Measurements from ENCODE around the gene VWA8.
A peak's percentile ranks its signal among the peaks of the same experiment; 100 is the strongest.

Gene VWA8

GRCh38 chr13:41960637-41961465 lies at the start of gene VWA8:
TSS of gene VWA8 (minus strand) at chr13:41961109. CDS start at chr13:41961015, 94 bp downstream.
- Histone ChIP-seq H3K9me3 (ENCODE audit: control insufficient read depth in 1 of 2, low read length in 2 of 2) (no peaks in the 10 kb centered on the region), H3K36me3 (ENCODE audit: control insufficient read depth in 1 of 2, insufficient read depth in 2 of 2, low read length in 2 of 2) (no peaks in the 10 kb centered on the region), H3K27me3 (ENCODE audit: control insufficient read depth in 1 of 2, insufficient read depth in 2 of 2, low read length in 2 of 2) (no peaks in the 10 kb centered on the region), H3K4me1 (ENCODE audit: control insufficient read depth in 1 of 2, insufficient read depth in 2 of 2, low read length in 2 of 2) (peaks cover 12 to 13% of the 10 kb centered on the region in 2 donors), H3K27ac (ENCODE audit: low read depth, low read length) (peak within 1 kb of the TSS; percentile 39), H3K9ac (ENCODE audit: low read depth in 1 of 2, low read length in 2 of 2) (peak within 1 kb of the TSS; percentile 70 to 73), H3K4me3 (ENCODE audit: low read depth in 1 of 2, low read length in 2 of 2) (peak within 1 kb of the TSS; percentile 76 to 83)

GRCh38 chr13:42009057-42009456 lies 48.1 kb upstream of the VWA8 start:
- no peak overlapping the region for H3K4me3 ChIP-seq (ENCODE audit: low read depth in 1 of 2, low read length in 2 of 2)
- no peak overlapping the region for H3K9ac ChIP-seq (ENCODE audit: low read depth in 1 of 2, low read length in 2 of 2)

GRCh38 chr13:42007844-42008243 lies 46.9 kb upstream of the VWA8 start:
- no peaks in the 10 kb centered on the region for H3K4me1 ChIP-seq (ENCODE audit: control insufficient read depth in 1 of 2, insufficient read depth in 2 of 2, low read length in 2 of 2)
- no peaks in the 10 kb centered on the region for H3K9me3 ChIP-seq (ENCODE audit: control insufficient read depth in 1 of 2, low read length in 2 of 2)
- H3K36me3 ChIP-seq (ENCODE audit: control insufficient read depth in 1 of 2, insufficient read depth in 2 of 2, low read length in 2 of 2): no peaks in the 10 kb centered on the region
- H3K9ac ChIP-seq (ENCODE audit: low read depth in 1 of 2, low read length in 2 of 2): no peak overlapping the region
- no peaks in the 10 kb centered on the region for H3K27me3 ChIP-seq (ENCODE audit: control insufficient read depth in 1 of 2, insufficient read depth in 2 of 2, low read length in 2 of 2)
- H3K27ac ChIP-seq (ENCODE audit: low read depth, low read length): no peak overlapping the region
- no peak overlapping the region for H3K4me3 ChIP-seq (ENCODE audit: low read depth in 1 of 2, low read length in 2 of 2)

More at GRCh38 chr13:42009057-42009456, 48.1 kb upstream of the VWA8 start:
- Histone ChIP-seq H3K36me3 (ENCODE audit: control insufficient read depth in 1 of 2, insufficient read depth in 2 of 2, low read length in 2 of 2) (no peaks in the 10 kb centered on the region), H3K9me3 (ENCODE audit: control insufficient read depth in 1 of 2, low read length in 2 of 2) (no peaks in the 10 kb centered on the region), H3K27me3 (ENCODE audit: control insufficient read depth in 1 of 2, insufficient read depth in 2 of 2, low read length in 2 of 2) (no peaks in the 10 kb centered on the region), H3K27ac (ENCODE audit: low read depth, low read length) (no peak overlapping the region), H3K4me1 (ENCODE audit: control insufficient read depth in 1 of 2, insufficient read depth in 2 of 2, low read length in 2 of 2) (no peaks in the 10 kb centered on the region)

- no peak overlapping the region for H3K4me3 ChIP-seq (ENCODE audit: low read depth in 1 of 2, low read length in 2 of 2)
- H3K27ac ChIP-seq (ENCODE audit: low read depth, low read length): no peak overlapping the region
- no peak overlapping the region for H3K9ac ChIP-seq (ENCODE audit: low read depth in 1 of 2, low read length in 2 of 2)
- no peaks in the 10 kb centered on the region for H3K4me1 ChIP-seq (ENCODE audit: control insufficient read depth in 1 of 2, insufficient read depth in 2 of 2, low read length in 2 of 2)
- H3K27me3 ChIP-seq (ENCODE audit: control insufficient read depth in 1 of 2, insufficient read depth in 2 of 2, low read length in 2 of 2): no peaks in the 10 kb centered on the region
- H3K36me3 ChIP-seq (ENCODE audit: control insufficient read depth in 1 of 2, insufficient read depth in 2 of 2, low read length in 2 of 2): no peaks in the 10 kb centered on the region
- H3K9me3 ChIP-seq (ENCODE audit: control insufficient read depth in 1 of 2, low read length in 2 of 2): no peaks in the 10 kb centered on the region
Observed at GRCh38 chr13:42002066-42002465, 41.2 kb upstream of the VWA8 start.

- no peaks in the 10 kb centered on the region for H3K36me3 ChIP-seq (ENCODE audit: control insufficient read depth in 1 of 2, insufficient read depth in 2 of 2, low read length in 2 of 2)
- no peaks in the 10 kb centered on the region for H3K4me1 ChIP-seq (ENCODE audit: control insufficient read depth in 1 of 2, insufficient read depth in 2 of 2, low read length in 2 of 2)
- H3K27ac ChIP-seq (ENCODE audit: low read depth, low read length): no peak overlapping the region
- H3K4me3 ChIP-seq (ENCODE audit: low read depth in 1 of 2, low read length in 2 of 2): no peak overlapping the region
- H3K9ac ChIP-seq (ENCODE audit: low read depth in 1 of 2, low read length in 2 of 2): no peak overlapping the region
- H3K27me3 ChIP-seq (ENCODE audit: control insufficient read depth in 1 of 2, insufficient read depth in 2 of 2, low read length in 2 of 2): no peaks in the 10 kb centered on the region
- no peaks in the 10 kb centered on the region for H3K9me3 ChIP-seq (ENCODE audit: control insufficient read depth in 1 of 2, low read length in 2 of 2)
Observed at GRCh38 chr13:42001580-42001979, 40.7 kb upstream of the VWA8 start.

- Histone ChIP-seq H3K36me3 (ENCODE audit: control insufficient read depth in 1 of 2, insufficient read depth in 2 of 2, low read length in 2 of 2) (no peaks in the 10 kb centered on the region), H3K4me3 (ENCODE audit: low read depth in 1 of 2, low read length in 2 of 2) (no peak overlapping the region), H3K27me3 (ENCODE audit: control insufficient read depth in 1 of 2, insufficient read depth in 2 of 2, low read length in 2 of 2) (no peaks in the 10 kb centered on the region), H3K9ac (ENCODE audit: low read depth in 1 of 2, low read length in 2 of 2) (no peak overlapping the region), H3K9me3 (ENCODE audit: control insufficient read depth in 1 of 2, low read length in 2 of 2) (no peaks in the 10 kb centered on the region), H3K27ac (ENCODE audit: low read depth, low read length) (no peak overlapping the region), H3K4me1 (ENCODE audit: control insufficient read depth in 1 of 2, insufficient read depth in 2 of 2, low read length in 2 of 2) (no peaks in the 10 kb centered on the region)
Observed at GRCh38 chr13:42000846-42001245, 39.9 kb upstream of the VWA8 start.

- Histone ChIP-seq H3K4me3 (ENCODE audit: low read depth in 1 of 2, low read length in 2 of 2) (no peak overlapping the region), H3K27me3 (ENCODE audit: control insufficient read depth in 1 of 2, insufficient read depth in 2 of 2, low read length in 2 of 2) (no peaks in the 10 kb centered on the region), H3K9ac (ENCODE audit: low read depth in 1 of 2, low read length in 2 of 2) (no peak overlapping the region), H3K36me3 (ENCODE audit: control insufficient read depth in 1 of 2, insufficient read depth in 2 of 2, low read length in 2 of 2) (no peaks in the 10 kb centered on the region), H3K27ac (ENCODE audit: low read depth, low read length) (no peak overlapping the region), H3K4me1 (ENCODE audit: control insufficient read depth in 1 of 2, insufficient read depth in 2 of 2, low read length in 2 of 2) (no peaks in the 10 kb centered on the region), H3K9me3 (ENCODE audit: control insufficient read depth in 1 of 2, low read length in 2 of 2) (no peaks in the 10 kb centered on the region)
Observed at GRCh38 chr13:41997396-41997795, 36.5 kb upstream of the VWA8 start.

- no peak overlapping the region for H3K9ac ChIP-seq (ENCODE audit: low read depth in 1 of 2, low read length in 2 of 2)
- no peaks in the 10 kb centered on the region for H3K4me1 ChIP-seq (ENCODE audit: control insufficient read depth in 1 of 2, insufficient read depth in 2 of 2, low read length in 2 of 2)
- H3K9me3 ChIP-seq (ENCODE audit: control insufficient read depth in 1 of 2, low read length in 2 of 2): no peaks in the 10 kb centered on the region
- H3K27me3 ChIP-seq (ENCODE audit: control insufficient read depth in 1 of 2, insufficient read depth in 2 of 2, low read length in 2 of 2): no peaks in the 10 kb centered on the region
- H3K36me3 ChIP-seq (ENCODE audit: control insufficient read depth in 1 of 2, insufficient read depth in 2 of 2, low read length in 2 of 2): no peaks in the 10 kb centered on the region
- no peak overlapping the region for H3K27ac ChIP-seq (ENCODE audit: low read depth, low read length)
- no peak overlapping the region for H3K4me3 ChIP-seq (ENCODE audit: low read depth in 1 of 2, low read length in 2 of 2)
Observed at GRCh38 chr13:41995946-41996345, 35.0 kb upstream of the VWA8 start.

- Histone ChIP-seq H3K36me3 (ENCODE audit: control insufficient read depth in 1 of 2, insufficient read depth in 2 of 2, low read length in 2 of 2) (no peaks in the 10 kb centered on the region), H3K4me1 (ENCODE audit: control insufficient read depth in 1 of 2, insufficient read depth in 2 of 2, low read length in 2 of 2) (no peaks in the 10 kb centered on the region), H3K9me3 (ENCODE audit: control insufficient read depth in 1 of 2, low read length in 2 of 2) (no peaks in the 10 kb centered on the region), H3K27ac (ENCODE audit: low read depth, low read length) (no peak overlapping the region), H3K4me3 (ENCODE audit: low read depth in 1 of 2, low read length in 2 of 2) (no peak overlapping the region), H3K9ac (ENCODE audit: low read depth in 1 of 2, low read length in 2 of 2) (no peak overlapping the region), H3K27me3 (ENCODE audit: control insufficient read depth in 1 of 2, insufficient read depth in 2 of 2, low read length in 2 of 2) (no peaks in the 10 kb centered on the region)
Observed at GRCh38 chr13:41995336-41995735, 34.4 kb upstream of the VWA8 start.

GRCh38 chr13:41994696-41995095 lies 33.8 kb upstream of the VWA8 start:
- no peak overlapping the region for H3K4me3 ChIP-seq (ENCODE audit: low read depth in 1 of 2, low read length in 2 of 2)
- no peaks in the 10 kb centered on the region for H3K36me3 ChIP-seq (ENCODE audit: control insufficient read depth in 1 of 2, insufficient read depth in 2 of 2, low read length in 2 of 2)
- no peak overlapping the region for H3K27ac ChIP-seq (ENCODE audit: low read depth, low read length)
- no peak overlapping the region for H3K9ac ChIP-seq (ENCODE audit: low read depth in 1 of 2, low read length in 2 of 2)
- H3K27me3 ChIP-seq (ENCODE audit: control insufficient read depth in 1 of 2, insufficient read depth in 2 of 2, low read length in 2 of 2): no peaks in the 10 kb centered on the region
- no peaks in the 10 kb centered on the region for H3K9me3 ChIP-seq (ENCODE audit: control insufficient read depth in 1 of 2, low read length in 2 of 2)
- H3K4me1 ChIP-seq (ENCODE audit: control insufficient read depth in 1 of 2, insufficient read depth in 2 of 2, low read length in 2 of 2): no peaks in the 10 kb centered on the region

All from duodenal mucosa (tissue), 2 donors.